GM12864 (cell line): ENCODE measurements around the gene STIMATE.

Source experiments
- DNase-seq: peaks from one replicate; pipeline ENCODE4 v3.0.0-alpha.2; 2011; ENCODE audit warnings: low read depth
- H3K4me3 ChIP-seq: 2 replicates; pipeline ENCODE4 v1.5.1; 2011; ENCODE audit warnings: mild to moderate bottlenecking, low read depth, low read length, control low read depth
- TF ChIP-seq, protein P1 (sequence below): IDR thresholded peaks from 2 replicates; pipeline ENCODE4 v1.5.1; 2011; ENCODE audit warnings: low read depth, mild to moderate bottlenecking, moderate library complexity, low read length, control low read depth, inconsistent platforms; ENCODE audit errors: missing control alignments

The STIMATE gene

DNA sequence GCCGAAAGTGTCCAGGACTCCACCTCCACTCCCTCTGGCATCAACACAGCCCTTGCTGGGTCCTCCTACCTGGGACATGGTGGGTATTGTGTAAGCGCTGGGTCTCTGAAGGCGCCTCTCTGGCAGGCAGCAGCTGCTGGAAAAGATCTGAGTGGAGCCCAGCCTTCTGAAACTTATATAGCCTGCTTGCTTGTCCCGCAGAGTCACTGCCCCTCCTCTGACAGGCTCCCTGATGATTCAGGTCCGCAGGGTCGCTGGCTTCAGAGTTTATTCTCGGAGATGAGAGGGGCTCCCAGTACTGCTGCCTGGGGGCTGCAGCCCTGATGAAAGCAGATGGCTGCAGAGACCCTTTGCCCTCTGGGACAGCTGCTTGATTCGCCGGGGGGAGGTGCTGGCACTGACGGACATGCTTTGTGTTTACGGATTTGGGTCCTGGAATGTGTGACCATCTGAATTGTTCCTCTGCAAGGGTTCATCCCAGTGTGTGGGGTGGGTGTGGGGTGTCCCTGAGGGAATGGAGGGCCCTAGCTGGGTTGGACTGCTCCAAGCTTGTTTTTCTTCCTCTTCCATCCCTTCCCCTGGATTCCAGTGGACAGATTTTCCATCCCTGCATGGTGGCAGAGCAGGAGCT is 62.4 kb downstream of the STIMATE start, which contains the start of gene MUSTN1:
MUSTN1 (minus strand) TSS at position 149 of the 631 bp plus-strand sequence; CDS start at position 78, 71 bp downstream.
- no peak within 1 kb of the TSS for H3K4me3 ChIP-seq
- no peak for DNase-seq
- TF ChIP-seq, protein P1, sequence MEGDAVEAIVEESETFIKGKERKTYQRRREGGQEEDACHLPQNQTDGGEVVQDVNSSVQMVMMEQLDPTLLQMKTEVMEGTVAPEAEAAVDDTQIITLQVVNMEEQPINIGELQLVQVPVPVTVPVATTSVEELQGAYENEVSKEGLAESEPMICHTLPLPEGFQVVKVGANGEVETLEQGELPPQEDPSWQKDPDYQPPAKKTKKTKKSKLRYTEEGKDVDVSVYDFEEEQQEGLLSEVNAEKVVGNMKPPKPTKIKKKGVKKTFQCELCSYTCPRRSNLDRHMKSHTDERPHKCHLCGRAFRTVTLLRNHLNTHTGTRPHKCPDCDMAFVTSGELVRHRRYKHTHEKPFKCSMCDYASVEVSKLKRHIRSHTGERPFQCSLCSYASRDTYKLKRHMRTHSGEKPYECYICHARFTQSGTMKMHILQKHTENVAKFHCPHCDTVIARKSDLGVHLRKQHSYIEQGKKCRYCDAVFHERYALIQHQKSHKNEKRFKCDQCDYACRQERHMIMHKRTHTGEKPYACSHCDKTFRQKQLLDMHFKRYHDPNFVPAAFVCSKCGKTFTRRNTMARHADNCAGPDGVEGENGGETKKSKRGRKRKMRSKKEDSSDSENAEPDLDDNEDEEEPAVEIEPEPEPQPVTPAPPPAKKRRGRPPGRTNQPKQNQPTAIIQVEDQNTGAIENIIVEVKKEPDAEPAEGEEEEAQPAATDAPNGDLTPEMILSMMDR: no peak

DNA sequence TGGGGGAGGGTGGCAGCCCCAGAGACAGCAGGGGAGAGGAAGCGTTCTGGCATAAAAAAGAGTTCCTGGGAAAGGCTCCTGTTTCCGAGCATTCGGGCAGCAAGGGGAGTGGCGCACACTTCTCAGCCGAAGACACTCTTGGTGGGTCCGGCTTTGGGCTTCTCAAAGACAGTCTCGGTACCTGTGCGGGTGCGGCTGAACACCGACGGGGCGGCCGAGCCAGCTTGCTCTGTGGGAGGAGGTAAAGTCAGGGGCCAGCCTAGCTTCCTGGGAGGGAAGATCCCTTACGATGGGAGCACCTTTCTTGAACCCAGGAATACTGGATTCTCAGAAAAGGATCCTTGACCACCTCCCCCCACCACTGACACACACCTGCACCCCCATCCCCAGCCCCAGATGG is 64.1 kb downstream of the STIMATE start:
- TF ChIP-seq, protein P1: no peak
- DNase-seq: no peak
- H3K4me3 ChIP-seq: no peak overlapping the region

DNA sequence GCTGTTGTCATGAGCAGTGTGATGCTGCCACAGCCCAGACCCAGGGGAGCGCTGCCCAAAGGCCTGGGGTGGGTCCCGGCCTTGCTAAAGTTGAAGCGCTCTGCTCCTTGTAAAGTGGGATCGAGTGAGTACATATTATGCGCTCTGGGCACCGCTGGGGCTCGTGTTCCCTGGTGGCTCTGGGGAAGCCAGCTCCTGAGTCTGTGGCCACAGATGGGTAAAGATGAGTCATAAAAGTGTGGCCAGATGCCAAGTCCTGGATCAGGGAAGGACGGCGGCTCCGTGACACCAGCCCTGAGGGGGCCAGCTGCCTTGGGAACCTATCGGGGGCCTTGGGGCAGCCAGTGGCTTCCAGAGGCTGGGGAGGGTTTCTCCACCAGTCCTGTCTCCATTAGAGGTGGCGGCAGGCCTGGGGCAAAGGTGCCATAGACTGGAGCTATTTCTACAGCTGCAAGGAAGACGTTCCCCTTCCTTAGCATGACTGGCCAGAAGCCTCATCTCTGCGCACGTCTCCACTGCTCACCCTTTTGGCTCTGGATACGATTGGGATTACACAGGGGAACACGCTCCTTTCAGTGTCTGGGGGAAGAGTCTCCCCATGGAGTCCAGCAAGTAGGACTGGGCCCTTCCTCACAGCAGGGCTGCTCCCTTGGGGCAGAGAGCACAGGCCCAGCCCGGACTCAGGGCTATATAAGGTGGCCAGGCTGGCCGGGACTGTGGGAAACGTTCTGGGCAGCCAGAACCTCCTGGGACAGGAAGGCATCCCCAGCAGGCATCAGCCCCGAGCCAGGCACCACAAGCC is 65.6 kb downstream of the STIMATE start:
- no peak overlapping the region for H3K4me3 ChIP-seq
- TF ChIP-seq, protein P1: no peak
- no peak for DNase-seq

DNA sequence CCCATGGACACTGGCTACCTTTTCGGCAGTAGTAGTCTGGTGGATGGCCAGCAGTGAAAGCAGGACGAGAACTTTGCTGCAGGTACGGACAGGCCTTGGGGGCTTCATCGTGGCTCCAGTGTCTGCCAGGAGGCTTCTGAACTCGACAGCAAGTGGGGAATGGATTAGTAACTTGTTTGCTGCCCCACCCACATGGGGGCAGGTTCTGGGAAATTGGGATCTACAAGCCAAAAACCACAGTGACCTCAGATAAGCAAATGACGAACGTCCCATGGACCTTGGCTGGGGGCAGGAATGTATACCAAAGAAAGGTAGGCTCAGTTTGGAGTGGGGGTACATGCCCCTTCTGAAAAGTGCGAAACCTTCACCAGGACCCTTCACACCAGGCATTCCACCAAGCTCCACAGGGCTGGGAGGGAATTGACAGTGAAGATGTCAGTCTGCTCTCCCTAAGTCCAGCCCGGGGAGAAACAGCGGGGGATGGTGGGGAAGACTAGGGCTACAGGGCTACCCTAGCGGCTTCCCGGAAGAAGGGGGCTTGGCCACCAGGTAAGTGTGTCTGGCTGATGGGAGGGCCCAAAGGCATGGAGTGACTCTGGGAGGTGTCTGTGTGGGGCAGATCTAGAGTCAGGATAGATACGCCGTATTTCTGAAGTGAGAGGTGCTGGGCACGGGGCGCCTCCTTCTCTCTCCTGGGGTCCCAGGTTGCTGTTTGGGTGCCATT is 66.7 kb downstream of the STIMATE start, which contains the start of gene ITIH4:
ITIH4 (minus strand) TSS at position 138 of the 724 bp plus-strand sequence; CDS start at position 108, 30 bp downstream.
- TF ChIP-seq, protein P1: no peak
- no peak for DNase-seq
- no peak within 1 kb of the TSS for H3K4me3 ChIP-seq

DNA sequence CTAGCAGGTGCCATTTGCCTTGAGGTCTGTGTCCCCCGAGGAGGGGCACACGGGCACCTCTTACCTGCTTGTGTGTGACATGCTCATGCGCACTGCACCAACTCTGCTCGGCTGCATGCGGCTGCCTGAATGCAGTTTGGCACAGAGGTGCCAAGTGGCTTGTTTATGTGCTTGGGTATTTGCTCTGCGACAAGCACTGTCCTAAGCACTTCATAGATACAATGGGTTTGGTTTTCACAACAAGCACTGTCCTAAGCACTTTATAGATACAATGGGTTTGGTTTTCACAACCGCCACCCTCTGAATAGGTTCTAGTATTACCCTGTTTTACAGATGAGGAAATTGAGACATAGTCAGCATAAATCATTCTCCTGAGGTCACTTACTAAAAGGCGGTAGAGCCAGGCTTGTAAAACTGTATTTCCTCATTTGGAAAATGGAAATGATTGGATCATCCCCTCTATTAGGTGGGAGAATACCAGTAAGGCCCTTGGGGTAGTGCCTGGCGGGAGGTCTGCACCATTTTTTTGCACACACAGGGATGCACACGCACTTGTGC is 67.4 kb downstream of the STIMATE start:
- TF ChIP-seq, protein P1: no peak
- DNase-seq: no peak
- H3K4me3 ChIP-seq: no peak overlapping the region

DNA sequence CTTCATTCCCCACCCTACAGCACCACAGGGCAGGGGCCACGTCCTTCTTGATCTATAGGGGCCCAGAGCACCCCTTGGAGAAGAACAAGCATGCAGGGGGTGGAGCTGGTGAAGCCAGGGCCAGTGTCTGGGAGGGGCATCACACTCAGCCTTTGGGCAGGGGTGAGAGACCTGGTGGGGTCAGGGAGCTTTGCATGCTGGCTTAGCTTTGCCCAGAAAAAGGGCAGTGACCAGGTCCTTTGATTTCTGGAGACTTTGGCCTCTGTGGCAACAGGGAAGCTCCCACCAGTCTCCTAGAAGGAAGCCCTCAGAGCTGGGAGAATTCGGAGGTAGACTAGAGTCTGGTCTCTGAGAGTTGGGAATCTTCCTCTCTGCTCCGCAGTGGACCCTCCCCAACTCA is 67.9 kb downstream of the STIMATE start:
- no peak overlapping the region for H3K4me3 ChIP-seq
- no peak for DNase-seq
- TF ChIP-seq, protein P1: no peak
